Mucosa of descending colon (tissue), 3 donors: Measurements from ENCODE around the gene PTPRD. TPM values are rescaled to one million over a fixed set of nuclear protein-coding genes. Genes with fewer than 3 reads are reported as not detected.

Experiments
- ATAC-seq: fragments of 200-7000 bp; cut with Tn5 transposase; one replicate; pipeline ENCODE4 v1.9.1; 2020; ENCODE audit warnings: mild to moderate bottlenecking, moderate library complexity
- DNase-seq, 3 donors: peaks; one replicate each; pipeline ENCODE4 v3.0.0-alpha.2; 2020
- H3K36me3 ChIP-seq: fragments of 200-600 bp; one replicate; pipeline ENCODE4 v1.8.0; 2021; ENCODE audit warnings: low read depth, mild to moderate bottlenecking
- H3K4me1 ChIP-seq: fragments of 200-600 bp; one replicate; pipeline ENCODE4 v1.8.0; 2021; ENCODE audit warnings: low read depth, mild to moderate bottlenecking
- H3K4me3 ChIP-seq: fragments of 200-600 bp; one replicate; pipeline ENCODE4 v1.8.0; 2021; ENCODE audit warnings: mild to moderate bottlenecking
- H3K9me3 ChIP-seq: fragments of 200-600 bp; one replicate; pipeline ENCODE4 v1.8.0; 2021; ENCODE audit warnings: mild to moderate bottlenecking
- intact Hi-C, 2 donors: fragments of 100-400 bp; cut with DNase I in 1 of 2; cut with micrococcal nuclease in 1 of 2; formaldehyde crosslinking; loops; one replicate each; pipeline versions ENCODE4 v1.11.0 to v1.11.1; 2022; cut with DNase I, micrococcal nuclease
- total RNA-seq, 3 donors: library from RNA; stranded (reverse); fragmentation: NEBNext Ultra II Directional in 2 of 3; extraction: Animal tissue kit (Norgen Biotek cat#: 25700) in 2 of 3; gene quantifications; one replicate each; pipeline versions ENCODE4 v1.2.1 to v1.2.4, GENCODE V29; 2021 to 2023
- TF ChIP-seq, protein P1 (sequence below): fragments of 200-600 bp; IDR thresholded peaks from one replicate; pipeline ENCODE4 v1.8.0; 2022; ENCODE audit warnings: antibody characterized with exemption, mild to moderate bottlenecking
- donor health status: DM: no; HTN: no; CAD: no; lungs with moderate emphysema.
- donor health status: DM: no; HTN: no; CAD: no.
- donor health status: DM: no; HTN: yes; CAD: no.

PTPRD gene
- total RNA-seq, 3 donors from 2014 or later = 52.7 to 128 (median 113) TPM

GRCh38 chr9:10594482-10594881, 18.3 kb downstream of the PTPRD start:
- ATAC-seq (no peak), DNase-seq (no peak)
- intact Hi-C loops = no loop called here
- TF ChIP-seq, protein P1, sequence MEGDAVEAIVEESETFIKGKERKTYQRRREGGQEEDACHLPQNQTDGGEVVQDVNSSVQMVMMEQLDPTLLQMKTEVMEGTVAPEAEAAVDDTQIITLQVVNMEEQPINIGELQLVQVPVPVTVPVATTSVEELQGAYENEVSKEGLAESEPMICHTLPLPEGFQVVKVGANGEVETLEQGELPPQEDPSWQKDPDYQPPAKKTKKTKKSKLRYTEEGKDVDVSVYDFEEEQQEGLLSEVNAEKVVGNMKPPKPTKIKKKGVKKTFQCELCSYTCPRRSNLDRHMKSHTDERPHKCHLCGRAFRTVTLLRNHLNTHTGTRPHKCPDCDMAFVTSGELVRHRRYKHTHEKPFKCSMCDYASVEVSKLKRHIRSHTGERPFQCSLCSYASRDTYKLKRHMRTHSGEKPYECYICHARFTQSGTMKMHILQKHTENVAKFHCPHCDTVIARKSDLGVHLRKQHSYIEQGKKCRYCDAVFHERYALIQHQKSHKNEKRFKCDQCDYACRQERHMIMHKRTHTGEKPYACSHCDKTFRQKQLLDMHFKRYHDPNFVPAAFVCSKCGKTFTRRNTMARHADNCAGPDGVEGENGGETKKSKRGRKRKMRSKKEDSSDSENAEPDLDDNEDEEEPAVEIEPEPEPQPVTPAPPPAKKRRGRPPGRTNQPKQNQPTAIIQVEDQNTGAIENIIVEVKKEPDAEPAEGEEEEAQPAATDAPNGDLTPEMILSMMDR = no peak
- Histone ChIP-seq H3K36me3 (no peaks in the 10 kb centered on the region), H3K4me1 (no peaks in the 10 kb centered on the region), H3K9me3 (no peaks in the 10 kb centered on the region), H3K4me3 (no peak overlapping the region)

GRCh38 chr9:10586407-10586806, 26.4 kb downstream of the PTPRD start:
- Histone ChIP-seq H3K4me1 (no peaks in the 10 kb centered on the region), H3K36me3 (no peaks in the 10 kb centered on the region), H3K4me3 (no peak overlapping the region), H3K9me3 (no peaks in the 10 kb centered on the region)
- intact Hi-C loops = no loop called here
- ATAC-seq (no peak), DNase-seq (no peak)
- TF ChIP-seq, protein P1 = no peak

GRCh38 chr9:10571699-10572098, 41.1 kb downstream of the PTPRD start:
- TF ChIP-seq, protein P1 = no peak
- peaks cover 11% of the 10 kb centered on the region for H3K9me3 ChIP-seq
- no peaks in the 10 kb centered on the region for H3K4me1 ChIP-seq
- no peak overlapping the region for H3K4me3 ChIP-seq
- no peaks in the 10 kb centered on the region for H3K36me3 ChIP-seq
- intact Hi-C loops = no loop called here
- no peak for DNase-seq
- ATAC-seq = no peak

DNA sequence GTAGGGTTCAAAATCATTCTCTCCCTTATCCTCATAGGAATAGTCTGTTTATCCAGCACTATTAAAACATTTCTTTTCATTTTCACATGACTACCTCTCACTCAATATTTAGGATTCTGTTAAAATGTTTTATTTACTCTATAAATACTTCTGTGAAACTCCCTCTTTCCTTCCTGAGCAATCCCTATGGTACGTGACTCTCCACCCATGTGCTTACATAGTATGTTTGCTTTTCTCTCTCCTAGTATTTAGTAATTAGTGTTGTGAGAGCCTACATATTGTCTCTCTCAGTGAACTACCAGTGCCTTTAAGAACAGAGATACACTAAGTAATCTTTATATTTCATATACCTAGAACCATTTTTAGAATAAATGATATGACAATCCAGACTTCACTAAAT, 46.0 kb downstream of the PTPRD start:
- Histone ChIP-seq H3K9me3 (peaks cover 7% of the 10 kb centered on the region), H3K36me3 (no peaks in the 10 kb centered on the region), H3K4me1 (no peaks in the 10 kb centered on the region), H3K4me3 (no peak overlapping the region)
- ATAC-seq (no peak), DNase-seq (no peak)
- intact Hi-C loops = no loop called here
- TF ChIP-seq, protein P1 = no peak

DNA sequence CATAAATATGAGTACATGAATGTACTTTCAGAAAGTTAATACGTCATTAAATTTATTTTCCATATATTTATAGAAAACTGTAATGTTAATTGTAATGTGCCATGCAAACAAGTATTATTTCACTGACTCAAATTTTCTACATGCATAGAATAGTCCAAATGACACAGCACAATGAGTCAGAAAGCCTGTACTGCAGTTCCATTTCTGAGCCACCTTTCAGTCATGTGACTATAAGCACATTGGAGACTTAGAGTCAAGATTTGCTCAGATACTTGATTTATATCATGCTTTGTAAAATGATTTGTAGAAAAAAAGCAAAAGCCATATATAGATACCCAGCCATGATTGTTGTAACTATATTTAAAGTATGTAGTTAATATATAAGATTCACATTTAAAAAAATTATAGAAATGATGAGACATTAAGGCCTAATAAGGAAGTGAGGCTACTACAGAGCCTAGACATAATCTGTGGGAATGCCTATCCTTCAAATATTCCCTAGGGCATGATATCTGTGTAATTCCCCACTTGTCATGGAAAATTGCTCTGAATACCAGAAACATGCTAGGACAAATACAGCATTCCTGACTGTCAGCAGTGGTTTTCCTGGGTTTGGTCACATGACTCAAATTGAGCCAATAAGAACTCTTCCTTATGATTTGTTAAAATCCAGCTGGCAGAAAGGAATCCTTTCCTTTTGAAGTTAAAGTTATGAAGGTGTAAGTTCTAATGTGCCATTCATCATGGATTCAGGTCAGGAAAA, 50.0 kb downstream of the PTPRD start:
- Histone ChIP-seq H3K4me3 (no peak overlapping the region), H3K9me3 (peaks cover 10% of the 10 kb centered on the region), H3K36me3 (no peaks in the 10 kb centered on the region), H3K4me1 (no peaks in the 10 kb centered on the region)
- intact Hi-C loops = no loop called here
- TF ChIP-seq, protein P1 = no peak
- DNase-seq = no peak
- ATAC-seq = no peak
